ENCODE results near the gene CDC37L1.

- TF ChIP-seq EZH2phosphoT487 (IDR thresholded peaks at IDR 0.05; ENCODE audit: low read depth) (no peak), CTCF (IDR thresholded peaks at IDR 0.05; ENCODE audit: low read depth, low read length) (no peak)
These were observed 21.6 kb downstream of the CDC37L1 start for GRCh38 chr9:4700932-4701331.

Measured in OCI-LY3 (cell line).